HUES48 (cell line): Measurements from ENCODE around the gene TNFRSF25.
A peak's percentile ranks its signal among the peaks of the same experiment; 100 is the strongest.
"Not testable (repeated sequence)": the region's sequence is repeated elsewhere in the genome, so short reads cannot be mapped to it uniquely, and the experiment has no call there.

Source experiments
- H3K27ac ChIP-seq: one replicate; pipeline ENCODE4 v1.7.0; 2013; ENCODE audit warnings: low read depth, low read length, inconsistent platforms
- H3K27me3 ChIP-seq: 2 replicates; pipeline ENCODE4 v1.6.1; 2013; ENCODE audit warnings: mild to moderate bottlenecking, low read length; ENCODE audit not compliant: control insufficient read depth, insufficient read depth
- H3K36me3 ChIP-seq: 2 replicates; pipeline ENCODE4 v1.6.1; 2013; ENCODE audit warnings: low read length; ENCODE audit not compliant: control insufficient read depth, insufficient read depth
- H3K4me1 ChIP-seq: 2 replicates; pipeline ENCODE4 v1.6.1; 2013; ENCODE audit warnings: mild to moderate bottlenecking, low read length; ENCODE audit not compliant: control insufficient read depth, insufficient read depth
- H3K4me3 ChIP-seq: 2 replicates; pipeline ENCODE4 v1.5.1; 2013; ENCODE audit warnings: mild to moderate bottlenecking, low read depth, low read length
- H3K9ac ChIP-seq: 2 replicates; pipeline ENCODE4 v1.6.1; 2013; ENCODE audit warnings: mild to moderate bottlenecking, low read depth, low read length, moderate library complexity
- H3K9me3 ChIP-seq: 2 replicates; pipeline ENCODE4 v1.6.1; 2013; ENCODE audit warnings: low read length; ENCODE audit not compliant: control insufficient read depth, insufficient read depth

The TNFRSF25 gene

DNA sequence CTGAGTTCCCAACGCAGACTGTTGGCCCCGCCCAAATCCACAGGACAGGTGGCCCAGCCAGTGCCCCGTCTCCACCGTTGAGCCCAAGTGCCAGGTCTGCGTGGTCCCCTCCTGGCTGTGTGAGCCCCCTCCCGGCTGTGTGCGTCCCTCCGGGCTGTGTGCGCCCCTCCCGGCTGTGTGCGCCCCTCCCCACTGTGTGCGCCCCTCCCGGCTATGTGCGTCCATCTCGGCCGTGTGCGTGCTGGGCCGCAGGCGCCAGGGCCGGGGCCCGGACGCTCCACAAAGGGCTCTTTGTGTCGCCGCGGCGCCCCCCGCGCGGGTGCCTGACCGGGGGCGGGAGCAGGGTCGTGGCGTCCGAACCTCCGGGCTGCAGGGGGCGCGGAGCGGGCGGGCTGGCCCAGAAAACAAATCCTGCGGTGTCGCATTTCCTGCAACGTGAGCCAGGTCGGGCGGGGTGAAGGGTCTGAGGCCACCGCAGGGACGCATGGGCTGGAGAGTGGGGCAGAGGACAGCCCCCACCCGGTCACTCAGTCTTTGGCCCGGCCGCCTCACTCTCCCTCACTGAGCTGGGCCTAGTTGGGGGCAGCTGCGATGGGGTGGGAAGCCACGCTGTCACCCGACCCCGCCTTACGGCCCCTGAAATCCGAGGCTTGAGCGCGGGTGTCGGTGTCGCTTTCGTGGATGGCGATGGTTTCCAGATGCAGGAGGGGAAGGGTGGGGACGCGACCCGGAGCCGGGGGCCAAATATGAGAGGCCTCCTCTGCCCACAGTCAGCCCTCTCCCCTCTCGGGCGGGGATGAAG, 18.8 kb downstream of the TNFRSF25 start:
- Histone ChIP-seq H3K27me3 (peaks cover 10% of the 10 kb centered on the region), H3K9me3 (no peaks in the 10 kb centered on the region), H3K27ac (no peak overlapping the region), H3K36me3 (no peaks in the 10 kb centered on the region), H3K4me1 (peaks cover 12% of the 10 kb centered on the region), H3K9ac (peak overlapping the region; percentile 44; the same call in 1 of the 2 replicates), H3K4me3 (peak overlapping the region; percentile 66)

- H3K4me1 ChIP-seq = peaks cover 12% of the 10 kb centered on the region
- peak overlapping the region; percentile 44; the same call in 1 of the 2 replicates for H3K9ac ChIP-seq
- peaks cover 14% of the 10 kb centered on the region for H3K27me3 ChIP-seq
- no peaks in the 10 kb centered on the region for H3K9me3 ChIP-seq
- H3K4me3 ChIP-seq = peak overlapping the region; percentile 66
- H3K36me3 ChIP-seq = no peaks in the 10 kb centered on the region
- no peak overlapping the region for H3K27ac ChIP-seq
These were observed 19.3 kb downstream of the TNFRSF25 start for GRCh38 chr1:6446665-6447015.

GRCh38 chr1:6445929-6446328, 20.0 kb downstream of the TNFRSF25 start:
- not testable (repeated sequence) for H3K9ac ChIP-seq, H3K36me3 ChIP-seq, H3K4me3 ChIP-seq, H3K9me3 ChIP-seq, H3K27ac ChIP-seq
- peaks cover 21% of the 10 kb centered on the region for H3K27me3 ChIP-seq
- H3K4me1 ChIP-seq = peaks cover 12% of the 10 kb centered on the region

- H3K27ac ChIP-seq = no peak overlapping the region
- peaks cover 24% of the 10 kb centered on the region for H3K27me3 ChIP-seq
- no peak overlapping the region for H3K4me3 ChIP-seq
- H3K4me1 ChIP-seq = peaks cover 12% of the 10 kb centered on the region
- H3K9me3 ChIP-seq = no peaks in the 10 kb centered on the region
- no peak overlapping the region for H3K9ac ChIP-seq
- no peaks in the 10 kb centered on the region for H3K36me3 ChIP-seq
These were observed 20.8 kb downstream of the TNFRSF25 start for GRCh38 chr1:6445062-6445763.

DNA sequence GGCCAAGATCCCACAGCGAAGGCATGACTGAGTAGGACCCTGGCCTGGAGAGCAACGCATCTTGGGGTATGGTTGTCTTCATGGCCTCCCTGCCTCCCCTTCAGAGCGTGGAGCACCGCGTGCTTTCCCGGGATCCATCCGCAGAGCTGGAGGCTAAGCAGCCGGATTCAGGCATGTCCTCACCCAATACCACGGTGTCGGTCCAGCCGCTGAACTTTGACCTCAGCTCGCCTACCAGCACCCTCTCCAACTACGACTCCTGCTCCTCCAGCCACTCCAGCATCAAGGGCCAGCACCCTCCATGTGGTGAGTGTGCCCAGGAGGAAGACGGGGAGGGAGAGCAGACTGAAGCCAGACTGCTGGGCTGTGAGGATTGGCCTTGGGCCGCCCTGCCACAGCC, 21.6 kb downstream of the TNFRSF25 start:
- H3K4me1 ChIP-seq = peaks cover 9% of the 10 kb centered on the region
- H3K27me3 ChIP-seq = peaks cover 26% of the 10 kb centered on the region
- H3K36me3 ChIP-seq = no peaks in the 10 kb centered on the region
- H3K27ac ChIP-seq = no peak overlapping the region
- H3K9me3 ChIP-seq = no peaks in the 10 kb centered on the region
- no peak overlapping the region for H3K4me3 ChIP-seq
- H3K9ac ChIP-seq = no peak overlapping the region

DNA sequence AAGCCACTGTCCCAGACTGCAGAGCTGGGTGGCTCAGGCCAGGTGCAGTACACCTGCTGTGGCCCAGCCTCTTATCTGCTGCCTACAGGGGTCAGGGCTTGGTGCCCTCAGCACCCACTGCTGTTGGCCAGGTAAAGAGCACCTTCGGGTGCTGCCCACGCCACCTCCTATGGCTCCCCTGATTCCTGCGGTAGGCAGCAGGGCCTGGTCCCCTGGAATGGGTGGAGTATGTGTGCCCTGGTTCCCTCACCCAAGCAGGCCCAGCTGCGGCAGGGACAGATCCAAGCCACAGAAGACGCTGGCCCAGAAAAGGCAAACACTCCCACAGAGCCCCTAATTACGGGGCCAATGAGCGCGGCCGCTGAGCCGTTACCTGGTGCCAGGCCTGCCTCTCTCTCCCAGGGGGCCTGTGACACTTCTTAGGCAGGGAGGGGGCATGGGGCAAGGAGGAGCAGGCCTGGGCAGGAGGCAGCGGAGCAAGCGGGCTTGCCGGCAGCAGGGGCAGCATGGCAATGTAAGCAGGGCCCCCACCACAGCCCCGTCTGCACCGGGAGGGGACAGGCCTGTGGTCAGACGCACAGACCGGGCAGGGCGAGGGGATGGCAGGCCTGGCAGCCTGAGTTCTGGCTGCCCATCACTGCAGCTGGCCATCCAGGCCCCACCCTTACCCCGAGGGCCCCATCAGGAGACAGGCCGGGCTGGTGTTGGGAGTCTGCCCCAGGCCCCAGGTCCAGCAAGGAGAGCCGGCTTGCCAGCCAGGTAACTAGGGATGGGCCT, 22.4 kb downstream of the TNFRSF25 start:
- Histone ChIP-seq H3K9me3 (no peaks in the 10 kb centered on the region), H3K27me3 (peaks cover 26% of the 10 kb centered on the region), H3K9ac (no peak overlapping the region), H3K27ac (no peak overlapping the region), H3K36me3 (no peaks in the 10 kb centered on the region), H3K4me1 (peaks cover 5% of the 10 kb centered on the region; the same call in 1 of the 2 replicates), H3K4me3 (no peak overlapping the region)

DNA sequence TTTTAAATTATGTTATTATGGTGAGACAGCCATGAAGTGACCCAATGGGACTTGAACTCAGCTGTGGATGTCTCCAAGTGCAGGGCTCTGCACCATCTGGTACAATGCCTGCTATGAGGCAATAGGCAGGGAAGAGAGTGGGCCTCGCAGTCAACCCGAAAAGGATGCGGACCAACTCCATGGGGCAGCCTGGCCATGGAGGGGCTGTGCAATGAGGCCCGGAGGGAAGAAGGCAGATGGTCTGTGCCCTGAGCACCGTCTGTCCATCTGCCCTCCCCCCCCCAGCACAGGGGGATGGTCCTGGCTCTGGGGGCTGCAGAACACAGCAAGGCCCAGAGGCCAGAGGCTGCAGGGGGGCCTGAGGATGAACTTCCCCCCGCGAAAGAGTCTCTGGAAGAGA, 24.4 kb downstream of the TNFRSF25 start:
- no peak overlapping the region for H3K9ac ChIP-seq
- H3K4me3 ChIP-seq = no peak overlapping the region
- no peaks in the 10 kb centered on the region for H3K36me3 ChIP-seq
- peaks cover 3% of the 10 kb centered on the region; the same call in 1 of the 2 replicates for H3K4me1 ChIP-seq
- peaks cover 26% of the 10 kb centered on the region for H3K27me3 ChIP-seq
- no peaks in the 10 kb centered on the region for H3K9me3 ChIP-seq
- H3K27ac ChIP-seq = no peak overlapping the region

DNA sequence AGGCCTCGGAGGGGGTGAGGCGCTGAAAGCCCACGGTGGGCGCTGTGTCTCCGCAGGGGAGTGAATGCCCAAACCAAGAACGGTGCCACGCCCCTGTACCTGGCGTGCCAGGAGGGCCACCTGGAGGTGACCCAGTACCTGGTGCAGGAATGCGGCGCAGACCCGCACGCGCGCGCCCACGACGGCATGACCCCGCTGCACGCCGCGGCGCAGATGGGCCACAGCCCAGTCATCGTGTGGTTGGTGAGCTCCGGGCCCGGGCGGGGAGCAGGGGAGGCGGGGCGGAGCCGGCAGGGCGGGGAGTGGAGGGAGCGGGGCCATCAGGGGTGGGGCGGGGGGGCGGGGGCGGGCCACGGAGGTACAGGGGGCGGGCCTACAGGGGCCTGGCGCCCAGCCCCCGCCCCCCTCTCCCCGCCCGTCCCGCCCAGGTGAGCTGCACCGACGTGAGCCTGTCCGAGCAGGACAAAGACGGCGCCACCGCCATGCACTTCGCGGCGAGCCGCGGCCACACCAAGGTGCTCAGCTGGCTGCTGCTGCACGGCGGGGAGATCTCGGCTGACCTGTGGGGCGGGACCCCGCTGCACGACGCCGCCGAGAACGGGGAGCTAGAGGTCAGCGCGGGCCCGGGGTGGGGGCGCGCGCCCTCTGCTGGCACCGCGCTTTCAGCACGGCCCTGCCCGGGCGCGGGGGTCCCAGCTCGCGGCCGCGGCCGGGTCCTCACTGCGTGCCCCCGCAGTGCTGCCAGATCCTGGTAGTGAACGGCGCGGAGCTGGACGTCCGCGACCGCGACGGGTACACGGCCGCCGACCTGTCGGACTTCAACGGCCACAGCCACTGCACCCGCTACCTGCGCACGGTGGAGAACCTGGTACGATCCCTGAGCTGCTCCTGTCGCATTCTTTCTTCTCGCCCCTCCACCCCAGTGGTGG, 25.5 kb downstream of the TNFRSF25 start:
- Histone ChIP-seq H3K9me3 (no peaks in the 10 kb centered on the region), H3K27me3 (peaks cover 26% of the 10 kb centered on the region), H3K4me1 (no peaks in the 10 kb centered on the region; the same call in 1 of the 2 replicates), H3K9ac (no peak overlapping the region), H3K36me3 (no peaks in the 10 kb centered on the region), H3K27ac (no peak overlapping the region), H3K4me3 (peak overlapping the region; percentile 61; the same call in 1 of the 2 replicates)

DNA sequence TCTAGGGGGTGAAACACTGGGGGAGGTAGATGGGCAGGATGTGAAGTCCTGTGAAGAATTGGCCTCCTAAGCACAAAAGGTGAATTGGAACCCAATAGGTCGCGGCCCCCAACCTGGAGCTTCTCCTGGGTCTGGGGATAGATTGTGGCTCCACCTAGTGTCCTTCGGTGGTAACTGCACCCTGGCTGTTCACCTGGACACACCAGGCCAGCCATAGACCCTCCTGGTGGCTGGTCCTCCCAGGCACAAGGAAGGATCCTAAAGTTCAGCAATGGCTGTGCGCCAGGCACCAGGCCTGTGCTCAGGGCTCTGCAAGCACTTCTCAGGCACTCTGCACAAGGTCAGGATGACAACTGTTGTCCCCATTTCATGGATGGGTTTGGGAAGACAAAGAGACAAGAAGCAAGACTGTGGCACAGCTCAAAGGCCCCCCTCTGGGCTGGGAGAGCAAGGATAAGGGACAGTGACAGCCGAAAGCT, 27.9 kb downstream of the TNFRSF25 start:
- Histone ChIP-seq H3K27me3 (peaks cover 26% of the 10 kb centered on the region), H3K9ac (no peak overlapping the region), H3K4me1 (no peaks in the 10 kb centered on the region; the same call in 1 of the 2 replicates), H3K36me3 (no peaks in the 10 kb centered on the region), H3K27ac (no peak overlapping the region), H3K4me3 (no peak overlapping the region), H3K9me3 (no peaks in the 10 kb centered on the region)
